Measurements from ENCODE around the gene INHBB.

Gene INHBB

GRCh38 chr2:120343433-120344105 is 2.4 kb upstream of the INHBB start:
- DNase-seq, result peak in 1 of 2 experiments; percentile 46

GRCh38 chr2:120344214-120344975 is 1.5 kb upstream of the INHBB start:
- no peak for DNase-seq

- no peak for DNase-seq
These were observed 857 bp upstream of the INHBB start for GRCh38 chr2:120344976-120345581.

GRCh38 chr2:120345608-120346007 is 328 bp upstream of the INHBB start:
- no peak for DNase-seq

- DNase-seq, result no peak
These were observed 877 bp downstream of the INHBB start for GRCh38 chr2:120346667-120347358.

GRCh38 chr2:120347396-120348060 is 1.6 kb downstream of the INHBB start:
- no peak for DNase-seq

GRCh38 chr2:120348134-120348736 is 2.3 kb downstream of the INHBB start:
- DNase-seq, result no peak

GRCh38 chr2:120348737-120349439 is 3.0 kb downstream of the INHBB start:
- no peak for DNase-seq

GRCh38 chr2:120349440-120349921 is 3.5 kb downstream of the INHBB start:
- no peak for DNase-seq

GRCh38 chr2:120350080-120350479 is 4.1 kb downstream of the INHBB start:
- DNase-seq, result no peak

- no peak for DNase-seq
These were observed 4.9 kb downstream of the INHBB start for GRCh38 chr2:120350801-120351320.

GRCh38 chr2:120352696-120353590 is 7.0 kb downstream of the INHBB start:
- DNase-seq, result no peak

- no peak for DNase-seq
These were observed 7.6 kb downstream of the INHBB start for GRCh38 chr2:120353591-120353898.

GRCh38 chr2:120353931-120354330 is 8.0 kb downstream of the INHBB start:
- DNase-seq, result no peak

- no peak for DNase-seq
These were observed 8.5 kb downstream of the INHBB start for GRCh38 chr2:120354467-120354866.

GRCh38 chr2:120354935-120355779 is 9.2 kb downstream of the INHBB start:
- DNase-seq, result no peak

- DNase-seq, result no peak
These were observed 9.9 kb downstream of the INHBB start for GRCh38 chr2:120355780-120356266.

GRCh38 chr2:120357768-120358167 is 11.8 kb downstream of the INHBB start:
- no peak for DNase-seq

- DNase-seq, result no peak
These were observed 13.0 kb downstream of the INHBB start for GRCh38 chr2:120358734-120359465.

Data from NCI-H187 (cell line).